Measurements from ENCODE around the gene SLC22A4.

SLC22A4 gene

GRCh38 chr5:132271251-132272246 is 22.6 kb upstream of the SLC22A4 start:
- TF ChIP-seq CTCF (IDR thresholded peaks at IDR 0.05): no peak
- Histone ChIP-seq H3K36me3 (peaks cover 0 to 72% (median 40%) of the 10 kb centered on the region in 3 donors), H3K27ac (no peak overlapping the region), H3K27me3 (no peaks in the 10 kb centered on the region), H3K9me3 (no peaks in the 10 kb centered on the region), H3K4me3 (no peak overlapping the region), H3K4me1 (peaks cover 0 to 30% (median 4%) of the 10 kb centered on the region in 4 donors)
- intact Hi-C loops (cut with DNase I; ENCODE audit: low total_unique reads): no loop called here
- DNase-seq: no peak

- H3K4me1 ChIP-seq: peaks cover 0 to 21% (median 1%) of the 10 kb centered on the region in 4 donors
- peak; percentile 78 to 90 for TF ChIP-seq CTCF (IDR thresholded peaks at IDR 0.05)
- H3K4me3 ChIP-seq: no peak overlapping the region
- DNase-seq: peak in 1 of 2 donors; percentile 77
- intact Hi-C loops (cut with DNase I; ENCODE audit: low total_unique reads): no loop called here
- no peaks in the 10 kb centered on the region for H3K27me3 ChIP-seq
- peaks cover 0 to 62% (median 32%) of the 10 kb centered on the region in 3 donors for H3K36me3 ChIP-seq
- H3K27ac ChIP-seq: no peak overlapping the region
- H3K9me3 ChIP-seq: no peaks in the 10 kb centered on the region
Measured at GRCh38 chr5:132272311-132273210, 21.6 kb upstream of the SLC22A4 start.

GRCh38 chr5:132273631-132274030 is 20.6 kb upstream of the SLC22A4 start:
- H3K4me1 ChIP-seq: peaks cover 0 to 10% (median 1%) of the 10 kb centered on the region in 4 donors
- H3K36me3 ChIP-seq: peaks cover 0 to 58% (median 23%) of the 10 kb centered on the region in 3 donors
- no peak overlapping the region for H3K27ac ChIP-seq
- intact Hi-C loops (cut with DNase I; ENCODE audit: low total_unique reads): no loop called here
- no peaks in the 10 kb centered on the region for H3K27me3 ChIP-seq
- H3K9me3 ChIP-seq: no peaks in the 10 kb centered on the region
- DNase-seq: no peak
- H3K4me3 ChIP-seq: no peak overlapping the region
- no peak for TF ChIP-seq CTCF (IDR thresholded peaks at IDR 0.05)

- H3K27me3 ChIP-seq: no peaks in the 10 kb centered on the region
- no peak overlapping the region for H3K4me3 ChIP-seq
- H3K9me3 ChIP-seq: no peaks in the 10 kb centered on the region
- intact Hi-C loops (cut with DNase I; ENCODE audit: low total_unique reads): no loop called here
- H3K4me1 ChIP-seq: peaks cover 0 to 4% (median 0%) of the 10 kb centered on the region in 4 donors
- no peak for TF ChIP-seq CTCF (IDR thresholded peaks at IDR 0.05)
- no peak overlapping the region for H3K27ac ChIP-seq
- peaks cover 0 to 53% (median 23%) of the 10 kb centered on the region in 3 donors for H3K36me3 ChIP-seq
- DNase-seq: no peak
Measured at GRCh38 chr5:132274050-132274792, 20.0 kb upstream of the SLC22A4 start.

All from tibial artery (tissue), 4 donors.